Endothelial cell of umbilical vein (primary cell): ENCODE results near the gene SP100. TPM values are rescaled to one million over a fixed set of nuclear protein-coding genes. Genes with fewer than 3 reads are reported as not detected.

Experiments
- BruUV-seq: library from RNA; stranded (reverse); fragments of 400-500 nt; replicated peaks from 2 replicates; lab custom pipeline; 2021; lab: Mats Ljungman, UMichigan
- CTCF ChIA-PET: fragments of 300-600, 350-600 bp; sonication (Branson Sonifier 250); formaldehyde crosslinking; loops from one replicate; lab custom pipeline; 2021; ENCODE audit warnings: antibody characterized with exemption, inconsistent platforms; lab: Charles Lee
- POLR2A ChIA-PET: fragments of 300-600, 350-600 bp; sonication (Branson Sonifier 250); formaldehyde crosslinking; loops from one replicate; lab custom pipeline; 2021; ENCODE audit warnings: antibody characterized with exemption, inconsistent platforms; lab: Charles Lee
- DNase-seq: peaks from one replicate; pipeline ENCODE4 v3.0.0-alpha.2; 2011; ENCODE audit warnings: low read depth, low spot score
- FAIRE-seq: peaks from 2 replicates; lab custom pipeline; 2011; peaks lifted over from hg19 to GRCh38; lab: Jason Lieb, UNC
- H2AFZ ChIP-seq: 2 replicates; pipeline ENCODE4 v1.6.0; 2012; ENCODE audit warnings: low read depth, low read length, control low read depth, inconsistent platforms
- H3K27ac ChIP-seq: 2 replicates; pipeline ENCODE4 v1.5.1; 2011; ENCODE audit warnings: low read depth, mild to moderate bottlenecking, control low read depth, low read length, moderate library complexity; ENCODE audit not compliant: insufficient read depth
- H3K27me3 ChIP-seq, 2 experiments: 2 replicates each; pipeline versions ENCODE4 v1.6.0 to v1.6.1; 2011; ENCODE audit warnings: low read length in 2 of 2, mixed read lengths in 1 of 2; ENCODE audit not compliant: control insufficient read depth in 2 of 2, insufficient read depth in 2 of 2
- H3K36me3 ChIP-seq, 2 experiments: 2 replicates in 1 of 2; 3 replicates in 1 of 2; pipeline ENCODE4 v1.5.1; 2011; ENCODE audit warnings: low read length in 2 of 2, mild to moderate bottlenecking in 1 of 2, moderate library complexity in 1 of 2; ENCODE audit not compliant: control insufficient read depth in 2 of 2, insufficient read depth in 2 of 2; ENCODE audit errors: extremely low read depth in 1 of 2
- H3K4me1 ChIP-seq: 3 replicates; pipeline ENCODE4 v1.5.1; 2011; ENCODE audit warnings: mild to moderate bottlenecking, low read length; ENCODE audit not compliant: control insufficient read depth, insufficient read depth; ENCODE audit errors: extremely low read depth
- H3K4me2 ChIP-seq: 2 replicates; pipeline ENCODE4 v1.6.1; 2011; ENCODE audit warnings: low read length, control low read depth, mixed read lengths; ENCODE audit not compliant: insufficient read depth
- H3K4me3 ChIP-seq, 3 experiments: fragments of 200-600 bp in 1 of 3; sonication (generic), shearing (Covaris generic) in 1 of 3; replicated peaks in 1 of 3; 2 replicates each; pipeline ENCODE4 v1.5.1; 2011 to 2016; ENCODE audit warnings: control low read depth in 3 of 3, low read length in 3 of 3, mild to moderate bottlenecking in 2 of 3, inconsistent platforms in 1 of 3, low read depth in 1 of 3, moderate library complexity in 1 of 3; ENCODE audit not compliant: insufficient read depth in 1 of 3
- H3K79me2 ChIP-seq: 2 replicates; pipeline ENCODE4 v1.6.0; 2012; ENCODE audit warnings: low read length, inconsistent platforms; ENCODE audit not compliant: control insufficient read depth, insufficient read depth
- H3K9ac ChIP-seq: replicated peaks from 2 replicates; pipeline ENCODE3; 2011; ENCODE audit warnings: low read length, control low read depth; ENCODE audit not compliant: insufficient read depth; ENCODE audit errors: extremely low read depth
- H3K9me1 ChIP-seq: replicated peaks from 3 replicates; pipeline ENCODE4 v1.6.0; 2011; ENCODE audit warnings: mild to moderate bottlenecking, low read length; ENCODE audit not compliant: control insufficient read depth, insufficient read depth; ENCODE audit errors: extremely low read depth
- H3K9me3 ChIP-seq: replicated peaks from 2 replicates; pipeline ENCODE4 v1.5.1; 2012; ENCODE audit warnings: low read length, inconsistent platforms; ENCODE audit not compliant: control insufficient read depth, insufficient read depth
- H4K20me1 ChIP-seq: replicated peaks from 2 replicates; pipeline ENCODE3; 2011; ENCODE audit warnings: mild to moderate bottlenecking, low read length; ENCODE audit not compliant: control insufficient read depth, insufficient read depth; ENCODE audit errors: extremely low read depth
- CTCF ChIP-seq, 2 donors: IDR thresholded peaks; 1 replicate in 1 of 2; 2 replicates in 1 of 2; pipeline ENCODE4 v1.5.1; 2011; ENCODE audit warnings: low read length in 2 of 2, mild to moderate bottlenecking in 2 of 2, moderate library complexity in 2 of 2, control low read depth in 1 of 2, inconsistent platforms in 1 of 2, low read depth in 1 of 2; ENCODE audit not compliant: insufficient read depth in 1 of 2; ENCODE audit errors: extremely low read depth in 1 of 2
- EZH2 ChIP-seq: IDR thresholded peaks from 2 replicates; pipeline ENCODE4 v1.6.1; 2012; ENCODE audit warnings: borderline replicate concordance, low read depth, mild to moderate bottlenecking, moderate library complexity, low read length, inconsistent platforms; ENCODE audit not compliant: severe bottlenecking
- FOS ChIP-seq: IDR thresholded peaks from 2 replicates; pipeline ENCODE4 v1.6.1; 2011; ENCODE audit warnings: mild to moderate bottlenecking, low read length, moderate library complexity, borderline replicate concordance; ENCODE audit not compliant: insufficient read depth
- GATA2 ChIP-seq: IDR thresholded peaks from 2 replicates; pipeline ENCODE4 v1.7.0; 2011; ENCODE audit warnings: low read depth, mild to moderate bottlenecking, moderate library complexity, mixed read lengths, low read length; ENCODE audit not compliant: insufficient read length, insufficient read depth
- JUN ChIP-seq: IDR thresholded peaks from 2 replicates; pipeline ENCODE4 v1.6.1; 2011; ENCODE audit warnings: borderline replicate concordance, low read depth; ENCODE audit not compliant: insufficient read length, insufficient read depth
- MAX ChIP-seq: IDR thresholded peaks from 2 replicates; pipeline ENCODE4 v1.6.1; 2011; ENCODE audit not compliant: insufficient read depth, insufficient read length
- MYC ChIP-seq: IDR thresholded peaks from one replicate; pipeline ENCODE4 v1.6.1; 2011; ENCODE audit warnings: mild to moderate bottlenecking, low read depth, low read length
- POLR2A ChIP-seq: IDR thresholded peaks from 2 replicates; pipeline ENCODE4 v1.6.1; 2012; ENCODE audit warnings: low read depth, mild to moderate bottlenecking, control low read depth, low read length
- POLR2AphosphoS5 ChIP-seq: IDR thresholded peaks from 2 replicates; pipeline ENCODE4 v1.6.1; 2012; ENCODE audit warnings: low read depth, mild to moderate bottlenecking, control low read depth, low read length, moderate library complexity; ENCODE audit not compliant: insufficient read depth
- dilution Hi-C: fragments of 300-500 bp; cut with MboI; formaldehyde crosslinking; loops from one replicate; pipeline ENCODE4 v1.15.0; 2019; ENCODE audit warnings: low sequenced_read_pairs; ENCODE audit not compliant: extremely low pct_ligation_motif_present
- intact Hi-C: fragments of 100-400 bp; cut with micrococcal nuclease; formaldehyde crosslinking; loops from one replicate; pipeline ENCODE4 v1.10.0; 2022
- polyA plus RNA-seq, 4 experiments: library from polyadenylated mRNA; depleted of rRNA in 3 of 4; stranded (reverse) in 3 of 4; unstranded in 1 of 4; fragments of >200 nt; gene quantifications; 2 replicates each; pipeline versions ENCODE4 v1.2.1 to v1.2.3, GENCODE V29; 2011 to 2012; ENCODE audit warnings: missing spikeins in 1 of 4
- total RNA-seq: library from RNA; stranded (reverse); gene quantifications from 2 replicates; pipeline ENCODE4 v1.2.3, GENCODE V29; 2021

SP100 gene
- total and polyA plus RNA-seq, 2 donors (not counting 3 experiments of a cell fraction or from before 2014, with no cell fraction given): 33.7 to 108 TPM

GRCh38 chr2:230564805-230565779, 149.1 kb downstream of the SP100 start:
- TF ChIP-seq POLR2A: no peak
- no peak for TF ChIP-seq MAX
- no peak for TF ChIP-seq POLR2AphosphoS5
- Histone ChIP-seq H3K9ac (no peak overlapping the region), H3K4me1 (no peaks in the 10 kb centered on the region), H3K79me2 (no peaks in the 10 kb centered on the region), H4K20me1 (no peaks in the 10 kb centered on the region), H3K36me3 (no peaks in the 10 kb centered on the region), H3K9me1 (no peaks in the 10 kb centered on the region), H3K27ac (no peak overlapping the region), H3K4me3 (no peak overlapping the region), H2AFZ (no peak overlapping the region), H3K9me3 (no peaks in the 10 kb centered on the region), H3K4me2 (no peak overlapping the region), H3K27me3 (peaks cover 0 to 3% of the 10 kb centered on the region in 2 experiments)
- FAIRE-seq: no peak
- ChIA-PET POLR2A (no interaction called here), CTCF (no interaction called here)
- dilution Hi-C loops: no loop called here
- intact Hi-C loops: no loop called here
- no peak for DNase-seq
- no TSS peak for BruUV-seq

DNA sequence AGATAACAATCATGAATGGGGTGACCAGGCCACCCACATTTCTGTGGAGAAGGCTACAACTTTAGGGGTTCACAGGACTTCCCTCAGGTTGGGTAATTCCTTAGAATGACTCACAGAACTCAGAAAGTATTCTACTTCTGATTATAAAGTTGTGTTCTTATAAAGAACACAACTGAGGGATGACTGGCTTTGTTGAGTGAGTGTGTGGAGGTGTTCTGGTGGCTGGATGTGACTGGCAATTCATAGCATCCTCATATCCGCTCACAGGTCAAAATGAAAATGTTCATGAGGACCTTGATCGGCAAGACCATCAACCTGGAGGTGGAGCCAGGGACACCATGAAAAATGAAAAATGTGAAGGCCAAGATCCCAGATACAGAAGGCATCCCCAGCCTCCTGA, 153.3 kb downstream of the SP100 start:
- Histone ChIP-seq H3K9me1 (no peaks in the 10 kb centered on the region), H3K4me1 (no peaks in the 10 kb centered on the region), H3K4me3 (no peak overlapping the region), H2AFZ (no peak overlapping the region), H3K9ac (no peak overlapping the region), H4K20me1 (no peaks in the 10 kb centered on the region), H3K9me3 (no peaks in the 10 kb centered on the region), H3K27ac (no peak overlapping the region), H3K79me2 (no peaks in the 10 kb centered on the region), H3K27me3 (peaks cover 0 to 3% of the 10 kb centered on the region in 2 experiments), H3K4me2 (no peak overlapping the region), H3K36me3 (no peaks in the 10 kb centered on the region)
- TF ChIP-seq MYC (no peak), EZH2 (no peak), GATA2 (no peak), MAX (no peak), JUN (no peak), CTCF (IDR thresholded peaks at IDR 0.05; ENCODE audit: extremely low read depth in 1 of 2, insufficient read depth in 1 of 2, low read depth in 1 of 2, low read length in 2 of 2) (no peak), POLR2AphosphoS5 (no peak), FOS (no peak), POLR2A (no peak)
- POLR2A ChIA-PET: interaction anchor here (0.6 kb wide), 1 partner anchor 17 kb away, joined by 6 read pairs; no protein-coding TSS in a partner anchor
- no TSS peak for BruUV-seq
- dilution Hi-C loops (no loop called here), intact Hi-C loops (no loop called here)
- CTCF ChIA-PET: no interaction called here
- DNase-seq: no peak
- FAIRE-seq: no peak
